GM06990 (cell line): Measurements from ENCODE around the gene CTSK.
"Not testable (repeated sequence)": the region's sequence is repeated elsewhere in the genome, so short reads cannot be mapped to it uniquely, and the experiment has no call there.

ENCODE experiments used
- DNase-seq: peaks from one replicate; pipeline ENCODE4 v3.0.0-alpha.2; 2011; ENCODE audit not compliant: insufficient read length; ENCODE audit errors: extremely low read depth
- H3K27me3 ChIP-seq: replicated peaks from 2 replicates; pipeline ENCODE4 v1.6.0; 2011; ENCODE audit warnings: low read length; ENCODE audit not compliant: control insufficient read depth, insufficient read depth
- H3K36me3 ChIP-seq: 2 replicates; pipeline ENCODE4 v1.5.1; 2011; ENCODE audit warnings: low read length; ENCODE audit not compliant: control insufficient read depth, insufficient read depth
- H3K4me3 ChIP-seq: replicated peaks from 2 replicates; pipeline ENCODE4 v1.5.1; 2011; ENCODE audit warnings: low read depth, mild to moderate bottlenecking, control low read depth, low read length
- CTCF ChIP-seq: IDR thresholded peaks from 2 replicates; pipeline ENCODE4 v1.5.1; 2011; ENCODE audit warnings: low read length, control low read depth, mild to moderate bottlenecking, inconsistent platforms; ENCODE audit not compliant: insufficient read depth, poor library complexity, severe bottlenecking

Gene CTSK

GRCh38 chr1:150789396-150789795, 18.7 kb downstream of the CTSK start:
- no peaks in the 10 kb centered on the region for H3K36me3 ChIP-seq
- H3K27me3 ChIP-seq: no peaks in the 10 kb centered on the region
- H3K4me3 ChIP-seq: no peak overlapping the region
- no peak for DNase-seq
- TF ChIP-seq CTCF: no peak

GRCh38 chr1:150788946-150789345, 19.1 kb downstream of the CTSK start:
- DNase-seq: no peak
- no peaks in the 10 kb centered on the region for H3K27me3 ChIP-seq
- H3K36me3 ChIP-seq: no peaks in the 10 kb centered on the region
- no peak for TF ChIP-seq CTCF
- no peak overlapping the region for H3K4me3 ChIP-seq

- H3K36me3 ChIP-seq: no peaks in the 10 kb centered on the region
Observed at GRCh38 chr1:150787455-150787854, 20.6 kb downstream of the CTSK start.

GRCh38 chr1:150780510-150780909, 27.6 kb downstream of the CTSK start:
- TF ChIP-seq CTCF: no peak
- no peaks in the 10 kb centered on the region for H3K36me3 ChIP-seq
- no peak overlapping the region for H3K4me3 ChIP-seq
- no peak for DNase-seq
- H3K27me3 ChIP-seq: no peaks in the 10 kb centered on the region

More at GRCh38 chr1:150787455-150787854, 20.6 kb downstream of the CTSK start:
- H3K4me3 ChIP-seq: no peak overlapping the region
- no peaks in the 10 kb centered on the region for H3K27me3 ChIP-seq
- TF ChIP-seq CTCF: no peak
- no peak for DNase-seq

GRCh38 chr1:150778409-150778808, 29.7 kb downstream of the CTSK start:
- Histone ChIP-seq H3K36me3 (no peaks in the 10 kb centered on the region), H3K4me3 (no peak overlapping the region), H3K27me3 (no peaks in the 10 kb centered on the region)
- DNase-seq: no peak
- TF ChIP-seq CTCF: no peak

- Histone ChIP-seq H3K36me3 (no peaks in the 10 kb centered on the region), H3K4me3 (no peak overlapping the region), H3K27me3 (no peaks in the 10 kb centered on the region)
- no peak for DNase-seq
- TF ChIP-seq CTCF: no peak
Observed at GRCh38 chr1:150777544-150777943, 30.5 kb downstream of the CTSK start.

- not testable (repeated sequence) for H3K4me3 ChIP-seq, DNase-seq, H3K27me3 ChIP-seq, H3K36me3 ChIP-seq
Observed at GRCh38 chr1:150775931-150776505, 32.0 kb downstream of the CTSK start.
